Measurements from ENCODE around the gene GNGT2.

DNA sequence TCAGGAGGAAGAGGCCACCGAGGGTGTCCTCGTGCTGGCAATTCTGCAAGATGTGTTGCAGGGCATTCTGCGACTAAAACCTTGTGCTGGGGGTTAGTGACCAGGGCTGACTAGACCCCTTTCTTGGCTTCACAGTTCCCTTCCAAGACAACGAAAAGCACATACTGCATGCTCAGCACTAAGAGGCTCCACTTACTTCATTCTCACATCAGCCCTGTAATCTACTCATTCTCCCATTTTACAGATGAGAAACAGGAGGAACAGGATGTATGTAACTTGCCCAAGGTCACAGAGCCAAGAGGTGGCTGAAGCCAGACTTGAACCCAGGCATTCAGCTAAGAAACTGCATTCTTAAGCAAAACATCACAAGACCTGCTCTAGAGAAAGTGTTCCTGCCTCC is 25.5 kb upstream of the GNGT2 start:
- TF ChIP-seq CTCF (conservative IDR thresholded peaks at IDR 0.05 in 1 of 2, IDR thresholded peaks at IDR 0.05 in 1 of 2; ENCODE audit: extremely low read depth in 1 of 2, insufficient read depth in 1 of 2, low read depth in 1 of 2, low read length in 2 of 2) (no peak), EZH2 (IDR thresholded peaks at IDR 0.05; ENCODE audit: borderline replicate concordance, low read length) (no peak)

Measured in mammary epithelial cell (primary cell).